Stimulated activated naive CD4-positive, alpha-beta T cell treated with Interleukin-2 at 50 U/mL for 16 hours (primary cell): Measurements from ENCODE around the gene CYB561.

Source experiments
- DNase-seq: peaks from one replicate; lab custom pipeline; 2025; lab: John Stamatoyannopoulos, UW

Gene CYB561

GRCh38 chr17:63445954-63446752 lies at the start of gene CYB561:
CYB561 (minus strand) TSS chr17:63446306; CDS start chr17:63437547, 8,759 bp downstream.
- peak; percentile 74 for DNase-seq

GRCh38 chr17:63495491-63495890 lies 49.4 kb upstream of the CYB561 start:
- DNase-seq: no peak

- DNase-seq: no peak
These were observed 48.3 kb upstream of the CYB561 start for GRCh38 chr17:63494300-63494928.

GRCh38 chr17:63493411-63493810 lies 47.3 kb upstream of the CYB561 start:
- DNase-seq: no peak

GRCh38 chr17:63492940-63493339 lies 46.8 kb upstream of the CYB561 start:
- no peak for DNase-seq

GRCh38 chr17:63491977-63492618 lies 46.0 kb upstream of the CYB561 start:
- DNase-seq: no peak

GRCh38 chr17:63491413-63491812 lies 45.3 kb upstream of the CYB561 start:
- DNase-seq: no peak

GRCh38 chr17:63490858-63491400 lies 44.8 kb upstream of the CYB561 start:
- DNase-seq: no peak

GRCh38 chr17:63490329-63490728 lies 44.2 kb upstream of the CYB561 start:
- no peak for DNase-seq

- DNase-seq: no peak
These were observed 43.2 kb upstream of the CYB561 start for GRCh38 chr17:63489291-63489690.

GRCh38 chr17:63488851-63489250 lies 42.7 kb upstream of the CYB561 start:
- no peak for DNase-seq

- DNase-seq: no peak
These were observed 40.9 kb upstream of the CYB561 start for GRCh38 chr17:63487014-63487339.

- DNase-seq: no peak
These were observed 40.4 kb upstream of the CYB561 start for GRCh38 chr17:63486317-63487013.

- no peak for DNase-seq
These were observed 37.8 kb upstream of the CYB561 start for GRCh38 chr17:63483655-63484575.

- DNase-seq: no peak
These were observed 36.9 kb upstream of the CYB561 start for GRCh38 chr17:63483038-63483437.

- no peak for DNase-seq
These were observed 36.4 kb upstream of the CYB561 start for GRCh38 chr17:63482509-63482908.

GRCh38 chr17:63481488-63481870 lies 35.4 kb upstream of the CYB561 start:
- no peak for DNase-seq

GRCh38 chr17:63480826-63481487 lies 34.9 kb upstream of the CYB561 start:
- no peak for DNase-seq

GRCh38 chr17:63480192-63480784 lies 34.2 kb upstream of the CYB561 start:
- no peak for DNase-seq

GRCh38 chr17:63479495-63480184 lies 33.5 kb upstream of the CYB561 start:
- DNase-seq: no peak
